GM19463 (cell line): ENCODE data around the gene CD200.
"Not testable (repeated sequence)": the region's sequence is repeated elsewhere in the genome, so short reads cannot be mapped to it uniquely, and the experiment has no call there.

Source experiments
- ATAC-seq: cut with Tn5 transposase; IDR thresholded peaks from one replicate; pipeline ENCODE4 v1.9.1; 2021; ENCODE audit warnings: mild to moderate bottlenecking, moderate library complexity; ENCODE audit not compliant: unreplicated experiment

CD200 gene

GRCh38 chr3:112355307-112355687, 22.3 kb downstream of the CD200 start:
- ATAC-seq = no peak

DNA sequence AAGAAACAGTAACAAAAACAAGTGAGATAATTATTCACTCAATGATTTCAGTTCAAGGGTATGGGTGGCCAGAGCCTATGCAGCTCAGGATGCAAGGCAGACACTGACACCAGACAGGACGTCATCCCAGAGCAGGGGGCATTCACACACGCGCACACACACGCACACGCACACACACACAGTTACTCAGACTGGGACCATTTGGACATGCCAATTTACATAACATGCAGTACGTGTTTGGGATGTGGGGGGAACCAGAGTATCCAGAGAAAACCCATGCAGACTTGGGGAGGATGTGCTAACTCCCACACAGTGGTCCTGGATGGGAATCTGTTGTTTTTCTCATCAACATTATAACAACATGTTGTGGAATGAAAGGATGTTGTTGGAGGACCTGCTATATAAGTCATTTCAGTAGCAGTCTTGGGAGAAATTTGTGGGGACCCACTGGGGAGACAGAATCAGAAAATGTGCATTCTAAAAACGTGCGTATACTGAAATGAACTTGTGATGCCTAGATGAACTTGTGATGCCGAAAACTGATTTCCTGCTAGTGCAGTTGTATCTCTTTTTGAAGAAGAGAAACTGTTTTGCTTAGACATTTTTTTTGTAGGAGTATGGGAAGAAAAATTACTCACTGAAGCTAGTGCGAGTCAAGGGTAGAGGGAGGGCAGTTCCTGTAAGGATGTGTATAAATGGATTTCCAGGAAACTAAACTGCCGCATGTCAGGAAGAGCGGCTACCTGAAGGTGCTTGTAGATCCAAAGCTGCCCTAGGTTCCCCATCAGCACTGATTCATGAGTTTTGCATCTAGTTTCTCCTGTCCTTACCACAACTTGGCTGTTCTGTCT, 25.2 kb downstream of the CD200 start:
- ATAC-seq = no peak

- ATAC-seq = no peak
Observed at GRCh38 chr3:112360561-112360960, 27.6 kb downstream of the CD200 start.

- no peak for ATAC-seq
Observed at GRCh38 chr3:112362221-112362620, 29.3 kb downstream of the CD200 start.

DNA sequence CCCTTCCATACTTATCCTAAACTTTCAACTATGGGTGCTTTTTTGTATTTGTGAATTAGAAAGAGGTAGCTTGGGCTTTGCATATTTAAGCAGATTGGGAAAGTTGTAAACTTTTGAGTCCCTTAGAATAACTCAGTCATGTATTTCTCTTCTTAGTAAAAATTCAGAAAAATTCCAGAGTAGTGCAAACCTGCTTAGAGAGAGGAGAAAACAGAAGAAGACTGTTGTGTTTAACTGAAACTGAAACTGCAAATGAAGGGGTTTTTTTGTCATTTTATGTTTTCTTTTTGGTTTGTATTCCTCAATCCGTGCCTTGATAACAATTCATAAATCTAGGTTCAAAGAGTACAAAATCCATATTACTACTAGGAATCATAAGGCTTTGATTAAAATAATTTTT, 31.3 kb downstream of the CD200 start:
- peak; percentile 62 for ATAC-seq

DNA sequence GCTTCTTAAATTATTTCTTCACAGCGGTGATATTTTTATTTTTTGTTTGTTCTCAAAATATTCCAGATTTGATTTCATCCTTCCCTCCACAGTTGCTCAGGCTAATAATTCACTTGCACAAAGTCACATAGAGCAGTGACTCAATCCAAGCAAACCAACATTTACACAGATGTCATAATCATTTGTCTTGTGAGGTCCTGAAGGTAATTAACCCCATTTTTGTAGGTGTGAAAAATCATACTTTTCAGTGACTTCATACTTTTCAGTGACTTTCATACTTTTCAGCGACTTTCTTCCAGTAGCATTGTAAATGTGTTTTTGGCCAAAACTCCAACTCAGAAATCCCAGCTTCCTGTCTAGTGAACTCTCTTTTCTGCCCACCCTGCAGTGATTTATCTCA, 32.1 kb downstream of the CD200 start:
- peak; percentile 66 for ATAC-seq

- no peak for ATAC-seq
Observed at GRCh38 chr3:112365636-112366035, 32.7 kb downstream of the CD200 start.

DNA sequence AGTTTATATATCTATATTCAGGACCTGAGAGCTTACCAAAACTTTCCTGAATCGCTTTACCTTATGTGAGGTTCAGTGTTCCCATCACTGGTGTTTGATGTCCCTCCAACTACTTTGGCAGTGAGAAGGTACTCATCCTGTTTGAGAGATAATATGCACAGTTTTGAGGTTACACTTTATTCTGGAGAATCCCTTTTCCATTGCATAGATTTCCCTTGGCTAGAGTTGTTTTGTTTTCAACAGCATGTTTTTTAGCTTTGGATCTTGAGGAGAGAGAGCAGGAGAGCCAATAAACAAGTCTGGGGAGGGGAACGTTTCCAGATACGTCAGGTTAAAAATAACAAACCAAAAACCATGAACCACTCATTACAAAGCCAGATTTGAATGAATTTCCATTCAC, 33.6 kb downstream of the CD200 start:
- no peak for ATAC-seq

- no peak for ATAC-seq
Observed at GRCh38 chr3:112371569-112371968, 38.6 kb downstream of the CD200 start.

GRCh38 chr3:112372396-112372795, 39.4 kb downstream of the CD200 start:
- no peak for ATAC-seq

DNA sequence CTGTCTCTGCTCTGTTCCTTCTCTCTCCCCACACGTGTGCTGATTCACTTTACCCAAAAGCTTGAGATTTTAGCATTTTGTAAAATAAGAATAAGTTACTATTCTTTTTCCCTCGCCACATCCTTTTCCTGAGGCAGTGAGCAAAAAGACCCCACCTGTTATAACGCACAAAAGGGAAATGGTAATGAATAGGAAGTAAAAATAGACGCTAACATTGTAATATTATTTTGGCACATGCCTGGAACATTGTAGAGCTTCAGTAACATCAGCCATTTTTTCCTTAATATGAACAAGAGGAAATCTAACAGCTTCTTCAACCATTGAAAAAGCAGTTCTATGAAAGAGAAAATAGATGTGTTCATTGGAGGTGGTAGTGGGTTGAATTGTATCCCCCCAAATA, 40.5 kb downstream of the CD200 start:
- no peak for ATAC-seq

- no peak for ATAC-seq
Observed at GRCh38 chr3:112373924-112374323, 41.0 kb downstream of the CD200 start.

- no peak for ATAC-seq
Observed at GRCh38 chr3:112374333-112374734, 41.4 kb downstream of the CD200 start.

GRCh38 chr3:112375117-112375516, 42.2 kb downstream of the CD200 start:
- ATAC-seq = no peak

- no peak for ATAC-seq
Observed at GRCh38 chr3:112376241-112376911, 43.4 kb downstream of the CD200 start.

- ATAC-seq = no peak
Observed at GRCh38 chr3:112376992-112377391, 44.0 kb downstream of the CD200 start.

DNA sequence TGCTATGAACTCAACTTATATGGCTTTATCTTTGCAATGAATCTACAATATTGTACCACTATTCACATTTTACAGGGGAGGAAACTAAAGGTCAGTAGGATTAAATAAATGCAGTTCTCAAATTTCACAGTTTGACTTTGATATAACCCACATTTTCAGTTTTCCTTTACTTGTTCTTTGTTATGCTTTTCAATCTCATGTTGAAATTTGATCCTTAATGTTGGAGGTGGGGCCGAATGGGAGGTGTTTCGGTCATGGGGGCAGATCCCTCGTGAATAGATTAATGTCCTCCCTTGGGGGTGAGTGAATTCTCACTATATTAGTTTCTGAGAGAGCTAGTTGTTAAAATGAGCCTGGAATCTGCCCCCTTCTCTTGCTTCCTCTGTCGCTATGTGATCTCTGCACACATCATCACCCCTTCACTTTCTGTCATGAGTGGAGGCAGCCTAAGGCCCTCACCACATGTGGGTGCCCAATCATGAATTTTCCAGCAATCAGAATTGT, 44.7 kb downstream of the CD200 start:
- ATAC-seq = no peak

DNA sequence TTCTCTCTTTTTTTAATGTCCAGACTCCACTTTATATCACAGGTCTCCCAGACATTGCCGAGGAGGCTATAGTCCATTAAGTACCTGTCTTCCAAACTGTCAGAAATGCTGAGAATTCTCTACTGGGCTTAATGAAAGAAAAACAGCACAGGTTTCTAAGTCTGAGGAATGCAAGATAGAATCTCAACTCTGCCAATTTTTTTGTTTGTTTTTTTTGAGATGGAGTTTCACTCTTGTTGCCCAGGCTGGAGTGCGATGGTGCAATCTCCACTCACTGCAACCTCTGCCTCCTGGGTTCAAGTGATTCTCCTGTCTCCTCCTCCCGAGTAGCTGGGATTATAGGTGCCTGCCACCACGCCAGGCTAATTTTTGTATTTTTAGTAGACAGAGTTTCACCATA, 45.4 kb downstream of the CD200 start:
- not testable (repeated sequence) for ATAC-seq

- ATAC-seq = no peak
Observed at GRCh38 chr3:112379020-112379690, 46.2 kb downstream of the CD200 start.

- ATAC-seq = no peak
Observed at GRCh38 chr3:112381673-112382542, 49.0 kb downstream of the CD200 start.
